Activated CD8-positive, alpha-beta memory T cell treated with anti-CD3 and anti-CD28 coated beads, Interleukin-2, amount 50 U/mL, for 24 hours (primary cell): ENCODE measurements around the gene ZNF398.
"Not testable (repeated sequence)": the region's sequence is repeated elsewhere in the genome, so short reads cannot be mapped to it uniquely, and the experiment has no call there.

Experiments
- DNase-seq: peaks from one replicate; pipeline ENCODE4 v3.0.0-alpha.2; 2020; ENCODE audit errors: extremely low read depth

The ZNF398 gene

GRCh38 chr7:149147072-149147751, at the start of gene ZNF398:
ZNF398 (plus strand) TSS chr7:149147453; CDS start chr7:149147743, 290 bp downstream.
- DNase-seq, result no peak

- DNase-seq, result no peak
Observed at GRCh38 chr7:149099058-149099457, 48.2 kb upstream of the ZNF398 start.

- no peak for DNase-seq
Observed at GRCh38 chr7:149100821-149101220, 46.4 kb upstream of the ZNF398 start.

- no peak for DNase-seq
Observed at GRCh38 chr7:149102666-149103065, 44.6 kb upstream of the ZNF398 start.

GRCh38 chr7:149103424-149103823, 43.8 kb upstream of the ZNF398 start:
- DNase-seq, result no peak

DNA sequence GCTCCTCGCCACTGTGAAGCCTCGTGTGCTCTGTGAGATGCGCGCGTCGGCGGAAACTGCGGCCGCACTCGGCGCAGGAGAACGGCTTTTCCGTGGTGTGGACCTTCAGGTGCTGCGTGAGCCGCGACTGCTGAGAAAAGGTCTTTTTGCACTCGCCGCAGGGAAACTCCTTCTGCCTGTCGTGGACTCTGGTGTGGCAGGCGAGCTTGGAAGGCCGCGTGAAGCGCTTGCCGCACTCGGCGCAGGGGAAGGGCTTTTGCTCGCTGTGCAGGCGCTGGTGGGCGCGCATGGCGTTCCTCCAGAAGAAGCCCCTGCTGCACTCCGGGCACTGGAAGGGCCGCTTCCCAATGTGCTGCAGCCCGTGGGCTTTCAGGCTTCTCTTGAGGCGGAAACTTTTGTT, 43.0 kb upstream of the ZNF398 start:
- no peak for DNase-seq

- no peak for DNase-seq
Observed at GRCh38 chr7:149104749-149105148, 42.5 kb upstream of the ZNF398 start.

DNA sequence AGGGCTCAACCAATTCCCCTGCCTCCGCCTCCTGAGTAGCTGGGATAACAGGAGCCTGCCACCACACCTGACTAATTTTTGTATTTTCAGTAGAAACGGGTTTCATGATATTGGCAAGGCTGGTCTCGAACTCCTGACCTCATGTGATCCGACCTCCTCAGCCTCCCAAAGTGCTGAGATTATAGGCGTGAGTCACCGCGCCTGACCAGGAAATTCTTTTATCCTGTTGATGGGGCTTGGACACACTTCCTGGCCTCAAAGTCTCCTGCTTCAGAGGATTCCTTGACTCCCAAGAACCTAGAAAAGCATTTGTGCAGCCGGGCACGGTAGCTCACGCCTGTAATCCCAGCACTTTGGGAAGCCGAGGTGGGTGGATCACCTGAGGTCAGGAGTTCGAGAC, 37.3 kb upstream of the ZNF398 start:
- no peak for DNase-seq

DNA sequence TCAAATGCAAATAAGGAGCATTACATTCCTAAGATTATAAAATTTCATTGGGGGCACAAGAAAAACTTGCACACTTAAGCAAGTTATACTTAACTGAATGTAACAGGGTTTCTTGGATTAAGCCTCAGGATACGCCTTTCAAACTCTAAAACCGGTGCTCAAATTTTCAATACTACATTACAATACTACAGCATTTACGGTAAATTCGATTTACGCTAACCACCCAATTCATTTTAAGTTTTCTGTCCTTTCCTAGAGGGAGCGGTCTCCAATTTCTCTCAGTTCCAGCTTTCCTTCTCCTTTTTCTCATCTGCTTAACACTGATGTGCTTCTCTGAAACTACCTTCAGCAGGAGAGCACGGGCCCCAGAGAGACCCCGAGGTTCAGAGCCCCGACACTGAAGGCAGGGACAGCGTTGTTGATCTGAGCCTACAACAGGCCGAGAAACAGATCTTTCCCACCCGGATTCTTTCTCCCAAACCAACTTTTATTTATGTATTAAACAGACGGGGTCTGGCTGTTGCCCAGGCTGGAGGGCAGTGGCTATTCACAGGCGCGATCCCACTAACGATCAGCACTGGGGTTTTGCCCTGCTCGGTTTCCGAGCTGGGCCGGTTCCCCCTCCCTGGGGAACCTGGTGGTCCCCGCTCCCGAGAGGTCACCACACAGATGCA, 21.9 kb upstream of the ZNF398 start:
- no peak for DNase-seq

- peak; percentile 81 for DNase-seq
Observed at GRCh38 chr7:149125863-149126661, 21.2 kb upstream of the ZNF398 start, which contains the start of gene ZNF425. ZNF425 (minus strand) TSS chr7:149126324; CDS start chr7:149126213, 111 bp downstream.

DNA sequence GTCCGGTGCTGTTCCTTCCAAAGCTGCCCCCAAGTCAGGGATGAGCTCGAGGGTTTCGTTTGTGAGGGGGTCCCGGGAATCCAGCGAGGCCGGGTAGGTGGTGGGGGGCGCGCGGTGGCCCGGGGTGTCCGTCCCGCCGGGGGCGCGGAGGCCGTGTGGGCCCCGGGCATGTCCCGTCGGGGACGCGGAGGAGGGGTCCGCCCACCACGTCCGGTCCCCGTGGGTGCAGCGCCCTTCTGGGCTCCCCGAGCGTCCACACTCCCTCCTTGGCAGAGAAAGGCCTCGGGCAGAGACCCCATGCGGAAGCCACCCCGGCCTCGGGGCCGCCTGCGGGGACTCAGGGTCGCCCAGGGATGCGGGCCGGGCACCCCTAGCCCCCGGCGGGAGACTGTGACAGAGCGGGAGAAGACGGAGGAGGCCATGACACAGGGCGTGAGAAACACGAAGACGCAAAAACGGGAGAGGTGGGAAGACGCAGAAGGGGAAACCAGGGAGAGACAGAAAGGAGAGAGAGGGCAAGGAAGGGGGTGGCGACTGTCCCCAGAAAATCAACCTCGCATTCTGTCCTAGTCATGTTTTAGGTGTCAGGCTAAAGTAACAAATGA, 20.5 kb upstream of the ZNF398 start:
- DNase-seq, result no peak

GRCh38 chr7:149130572-149131198, 16.6 kb upstream of the ZNF398 start:
- no peak for DNase-seq

DNA sequence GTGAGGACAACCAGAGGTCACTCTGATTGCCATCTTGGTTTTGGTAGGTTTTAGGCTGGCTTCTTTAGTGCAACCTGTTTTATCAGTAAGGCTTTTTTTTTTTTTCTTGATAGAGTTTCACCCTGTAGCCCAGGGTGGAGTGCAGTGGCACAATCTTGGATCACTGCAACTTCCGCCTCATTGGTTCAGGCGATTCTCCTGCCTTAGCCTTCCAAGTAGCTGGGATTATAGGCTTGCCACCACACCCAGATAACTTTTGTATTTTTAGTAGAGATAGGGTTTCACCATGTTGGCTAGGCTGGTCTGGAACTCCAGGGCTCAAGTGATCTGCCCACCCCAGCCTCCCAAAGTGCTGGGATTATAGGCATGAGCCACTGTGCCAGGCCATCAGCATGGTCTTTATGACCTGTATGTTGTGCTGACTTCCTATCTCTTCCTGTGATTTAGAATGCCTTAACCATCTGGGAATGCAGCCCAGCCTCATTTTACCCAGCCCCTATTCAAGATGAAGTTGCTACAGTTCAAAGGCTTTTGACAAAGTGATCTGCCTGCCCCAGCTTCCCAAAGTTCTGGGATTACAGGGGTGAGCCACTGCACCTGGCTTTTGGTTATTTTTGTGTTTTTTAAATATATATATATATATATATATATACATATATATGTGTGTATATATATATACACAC, 14.1 kb upstream of the ZNF398 start:
- no peak for DNase-seq

DNA sequence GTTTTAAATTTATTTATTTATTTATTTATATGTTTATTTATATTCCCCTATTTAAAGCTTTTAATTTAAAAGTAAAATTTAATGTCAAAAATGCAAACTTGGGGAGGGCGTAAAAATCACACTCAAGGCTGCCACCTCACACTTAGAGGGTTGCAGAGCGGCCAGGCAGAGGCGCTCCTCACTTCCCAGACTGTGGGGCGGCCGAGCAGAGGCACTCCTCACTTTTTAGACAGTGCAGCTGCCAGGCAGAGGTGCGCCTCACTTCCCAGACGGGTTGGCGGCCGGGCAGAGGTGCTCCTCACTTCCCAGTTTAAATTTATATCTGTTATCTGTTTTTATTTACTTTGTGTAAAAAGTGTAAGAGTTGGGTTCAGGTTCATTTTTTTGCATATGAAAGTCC, 11.1 kb upstream of the ZNF398 start:
- DNase-seq, result no peak

- DNase-seq, result no peak
Observed at GRCh38 chr7:149140831-149141230, 6.4 kb upstream of the ZNF398 start.

- no peak for DNase-seq
Observed at GRCh38 chr7:149141893-149142292, 5.4 kb upstream of the ZNF398 start.

DNA sequence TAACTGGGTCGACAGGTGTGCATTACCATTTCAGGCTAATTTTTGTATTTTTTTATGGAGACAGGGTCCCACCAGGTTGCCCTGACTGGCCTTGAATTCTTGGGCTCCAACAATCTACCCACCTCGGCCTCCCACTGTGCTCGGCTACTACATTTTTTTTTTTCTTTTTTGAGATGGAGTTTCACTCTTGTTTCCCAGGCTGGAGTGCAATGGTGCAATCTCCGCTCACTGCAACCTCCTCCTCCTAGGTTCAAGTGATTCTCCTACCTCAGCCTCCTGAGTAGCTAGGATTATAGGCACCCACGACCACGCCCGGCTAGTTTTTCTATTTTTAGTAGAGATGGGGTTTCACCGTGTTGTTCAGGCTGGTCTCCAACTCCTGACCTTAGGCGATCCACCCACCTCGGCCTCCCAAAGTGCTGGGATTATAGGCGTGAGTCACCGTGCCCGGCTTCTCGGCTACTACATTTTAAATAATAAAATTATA, 2.8 kb upstream of the ZNF398 start:
- not testable (repeated sequence) for DNase-seq

GRCh38 chr7:149145031-149145845, 2.0 kb upstream of the ZNF398 start:
- DNase-seq, result no peak

- DNase-seq, result no peak
Observed at GRCh38 chr7:149147752-149148653, 750 bp downstream of the ZNF398 start.
